GM19324 (cell line): Measurements from ENCODE around the gene OR51D1.

Experiments
- ATAC-seq: cut with Tn5 transposase; IDR thresholded peaks from one replicate; pipeline ENCODE4 v1.9.1; 2021; ENCODE audit warnings: mild to moderate bottlenecking, moderate library complexity; ENCODE audit not compliant: unreplicated experiment, low FRiP score

OR51D1 gene

GRCh38 chr11:4643682-4644081 is 6.4 kb downstream of the OR51D1 start, which contains the start of gene OR51E1:
TSS of gene OR51E1 (plus strand) at chr11:4643982. CDS start at chr11:4652527, 8,545 bp downstream.
- ATAC-seq, result no peak

DNA sequence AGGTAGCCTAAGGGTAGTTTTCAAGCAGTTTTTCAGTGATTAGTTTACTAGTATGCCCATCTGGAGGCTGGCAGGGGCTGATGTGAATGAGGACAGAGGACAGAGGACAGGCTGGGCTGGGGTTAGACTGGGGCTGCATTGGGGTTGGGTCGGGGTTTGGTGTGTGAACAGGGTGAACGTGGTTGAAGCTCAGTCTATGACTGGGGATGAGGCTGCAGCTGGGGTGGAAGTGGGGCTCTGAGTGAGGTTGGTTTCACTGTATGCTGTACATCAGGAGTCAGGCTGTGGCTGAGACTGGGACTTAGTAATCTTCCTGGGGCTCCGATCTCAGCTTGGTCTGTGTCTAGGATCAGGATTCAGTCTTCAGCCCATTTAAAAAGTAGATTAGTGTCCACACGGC is 7.0 kb downstream of the OR51D1 start:
- ATAC-seq, result no peak

DNA sequence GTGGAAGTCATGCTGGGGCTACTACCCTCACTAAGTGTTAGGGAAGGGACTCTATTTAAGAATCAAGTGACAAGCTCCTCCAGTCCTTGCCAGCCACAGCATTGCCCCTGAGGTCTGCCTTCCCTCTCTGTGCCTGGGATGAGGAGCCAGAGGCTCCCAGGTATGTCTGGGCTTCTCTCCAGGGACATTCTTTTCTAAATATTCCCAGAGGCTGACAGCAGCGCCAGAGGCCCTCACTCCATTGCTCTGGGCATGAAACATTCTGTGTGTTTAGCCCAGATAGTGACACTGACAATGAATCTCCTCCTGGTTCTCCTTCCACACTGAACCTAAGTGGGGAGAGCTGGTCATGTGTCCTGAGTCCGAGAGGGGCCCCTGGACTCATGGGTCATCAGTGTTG is 8.7 kb downstream of the OR51D1 start:
- no peak for ATAC-seq

DNA sequence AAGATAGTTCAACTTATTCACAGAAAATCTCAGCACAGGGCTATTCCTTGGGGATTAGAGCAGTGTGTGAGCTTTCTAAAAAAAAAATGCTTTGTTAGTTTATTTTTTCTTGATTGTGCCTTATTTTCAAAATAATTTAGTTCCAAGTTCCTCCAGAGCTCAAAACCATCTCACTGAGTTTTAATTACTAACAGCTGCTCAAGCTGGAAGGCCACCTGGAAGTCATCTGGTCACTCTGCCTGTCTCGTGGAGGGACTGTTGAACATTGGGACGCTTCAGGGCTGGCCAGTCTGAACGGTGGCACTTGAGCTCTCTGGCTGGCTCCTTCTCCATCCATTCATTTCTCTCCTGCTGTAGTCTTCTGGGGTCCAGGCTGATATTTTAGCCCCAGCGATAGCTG is 10.5 kb downstream of the OR51D1 start:
- no peak for ATAC-seq

- no peak for ATAC-seq
Measured at GRCh38 chr11:4654635-4655369, 17.5 kb downstream of the OR51D1 start.

GRCh38 chr11:4658629-4659445 is 21.6 kb downstream of the OR51D1 start:
- ATAC-seq, result no peak

DNA sequence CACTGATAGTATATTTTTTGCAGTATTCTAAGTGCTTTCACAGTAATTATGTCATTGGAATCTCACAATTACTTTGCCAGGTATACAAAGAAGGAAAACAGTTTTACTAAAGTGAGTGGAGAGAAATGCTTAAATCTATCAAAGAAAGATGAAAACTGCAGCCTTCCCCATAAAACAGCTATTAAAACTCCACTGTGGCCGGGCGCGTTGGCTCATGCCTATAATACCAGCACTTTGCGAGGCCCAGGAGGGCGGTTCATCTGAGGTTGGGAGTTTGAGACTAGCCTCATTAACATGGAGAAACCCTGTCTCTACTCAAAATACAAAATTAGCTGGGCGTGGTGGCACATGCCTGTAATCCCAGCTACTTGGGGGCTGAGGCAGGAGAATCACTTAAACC is 25.6 kb downstream of the OR51D1 start:
- ATAC-seq, result no peak

- ATAC-seq, result no peak
Measured at GRCh38 chr11:4664183-4664582, 26.9 kb downstream of the OR51D1 start.

GRCh38 chr11:4664786-4665185 is 27.5 kb downstream of the OR51D1 start:
- ATAC-seq, result no peak

DNA sequence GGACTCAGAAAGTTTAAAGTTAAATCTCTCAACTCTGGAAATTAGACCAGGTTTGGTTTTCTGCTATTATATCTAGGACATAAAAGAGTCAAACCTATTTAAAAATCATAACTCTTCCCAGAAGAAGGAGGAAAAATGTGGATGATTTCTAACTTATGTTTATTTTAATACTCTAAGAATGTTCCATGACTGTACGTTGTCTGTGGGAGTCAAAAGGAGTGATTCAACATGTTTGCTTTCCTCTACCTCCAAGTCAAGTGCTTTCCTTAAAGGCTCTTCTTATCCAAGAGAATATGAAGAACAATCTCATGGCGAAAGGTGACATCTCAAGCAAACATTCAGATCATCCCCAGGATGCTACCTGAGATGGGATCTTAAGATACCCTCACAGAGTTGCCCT is 28.1 kb downstream of the OR51D1 start:
- no peak for ATAC-seq

GRCh38 chr11:4671741-4672140 is 34.5 kb downstream of the OR51D1 start:
- no peak for ATAC-seq

DNA sequence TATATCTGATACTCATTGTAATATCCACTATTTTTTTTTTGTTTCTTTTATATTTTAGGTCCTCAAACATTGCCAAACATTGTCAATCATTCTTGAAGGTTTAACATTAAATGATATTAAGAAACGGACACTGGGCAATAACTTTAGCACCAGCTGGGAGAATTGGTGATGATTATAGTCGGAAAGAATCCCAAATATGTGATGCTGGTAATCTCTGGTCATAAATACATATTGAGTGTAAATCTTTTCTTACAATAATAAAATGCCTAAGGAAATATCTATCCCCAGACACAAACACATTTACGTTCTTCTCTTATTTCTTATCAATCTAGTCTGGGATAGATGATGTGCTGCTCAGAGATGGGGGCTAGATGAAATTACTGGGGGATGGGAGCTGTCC is 35.2 kb downstream of the OR51D1 start:
- no peak for ATAC-seq

DNA sequence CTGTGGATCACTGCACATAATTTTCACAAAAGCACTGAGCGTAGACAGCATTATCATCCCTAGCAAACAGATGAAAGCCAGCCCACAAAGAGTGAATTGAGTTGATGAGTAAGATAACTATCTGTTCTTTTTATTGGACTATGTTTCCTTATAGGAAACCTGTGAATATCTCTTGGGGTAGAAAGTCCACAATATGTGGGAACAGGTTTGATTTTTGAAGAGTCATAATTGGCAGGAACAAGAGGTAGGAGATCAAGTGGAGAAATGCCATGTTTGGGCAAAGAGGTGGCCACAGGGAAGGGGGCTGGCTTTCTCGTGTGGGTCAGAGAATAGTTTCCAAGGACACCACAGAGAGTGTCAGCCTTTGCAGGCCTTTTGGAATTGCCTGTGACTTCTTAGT is 36.5 kb downstream of the OR51D1 start:
- no peak for ATAC-seq

DNA sequence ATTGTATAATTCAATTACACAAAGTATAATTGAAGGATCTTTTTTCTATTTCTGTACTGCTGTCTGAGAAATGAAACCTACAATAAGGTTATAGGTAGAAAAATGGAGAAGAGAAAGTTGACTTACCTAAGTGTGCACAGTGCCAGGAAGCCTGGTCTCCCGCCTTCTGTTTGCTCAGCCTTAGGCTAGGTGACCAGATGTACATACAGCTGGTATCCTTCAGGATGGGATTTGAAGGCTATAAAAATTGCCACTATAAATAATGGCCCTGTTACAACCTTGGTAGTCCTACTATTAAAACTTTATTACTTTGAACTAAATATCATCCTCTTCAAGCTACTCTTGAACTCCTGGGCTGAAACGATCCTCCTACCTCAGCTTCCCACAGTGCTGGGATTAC is 40.7 kb downstream of the OR51D1 start:
- no peak for ATAC-seq

GRCh38 chr11:4680341-4680740 is 43.1 kb downstream of the OR51D1 start:
- no peak for ATAC-seq

- no peak for ATAC-seq
Measured at GRCh38 chr11:4682623-4683419, 45.5 kb downstream of the OR51D1 start.

DNA sequence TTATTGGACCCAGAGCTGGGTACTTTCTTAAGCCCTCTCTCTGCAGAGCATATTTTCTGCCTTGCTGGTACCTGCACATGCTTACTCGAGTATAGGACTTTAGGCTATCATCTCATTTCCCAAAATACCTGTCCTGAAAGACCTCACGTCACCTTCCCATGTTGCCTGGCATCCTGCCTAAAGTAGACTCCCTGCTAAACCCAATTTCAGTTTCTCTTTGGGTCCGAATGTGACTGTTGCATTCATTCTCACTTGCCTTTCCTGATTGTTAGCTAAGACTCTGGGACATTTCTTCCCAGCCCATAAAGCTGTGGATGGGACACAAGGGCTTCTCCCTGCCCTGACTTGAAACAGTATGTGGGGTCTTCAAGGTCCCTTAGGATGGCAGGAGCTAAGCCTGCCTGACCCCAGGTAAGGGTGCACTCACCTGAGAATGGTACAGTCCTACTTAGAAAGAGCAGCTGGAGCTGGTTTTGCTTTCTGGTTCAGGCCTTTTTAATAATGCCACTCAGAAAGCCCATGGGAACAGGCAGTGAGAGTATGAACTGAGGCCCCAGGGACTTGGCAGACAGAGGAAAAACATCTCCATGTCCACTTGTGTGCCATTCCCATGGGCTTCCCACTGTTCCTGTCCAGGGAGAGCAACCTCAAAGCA is 47.5 kb downstream of the OR51D1 start:
- ATAC-seq, result no peak
